A673 (cell line): ENCODE data around the gene MRPL24. TPM values are rescaled to one million over a fixed set of nuclear protein-coding genes. Genes with fewer than 3 reads are reported as not detected.

Experiments
- BruUV-seq: library from RNA; stranded (reverse); fragments of 400-500 nt; replicated peaks from 2 replicates; lab custom pipeline; 2021; lab: Mats Ljungman, UMichigan
- CTCF ChIA-PET: fragments of 300-600 bp; sonication (Branson Sonifier 250); formaldehyde crosslinking; loops from one replicate; lab custom pipeline; 2022; ENCODE audit warnings: antibody characterized with exemption; lab: Charles Lee
- POLR2A ChIA-PET: fragments of 300-600 bp; sonication (Branson Sonifier 250); formaldehyde crosslinking; loops from one replicate; lab custom pipeline; 2022; ENCODE audit warnings: antibody characterized with exemption; ENCODE audit not compliant: low non-redundant PET; lab: Charles Lee
- DNase-seq: peaks from one replicate; pipeline ENCODE4 v3.0.0-alpha.2; 2015; ENCODE audit warnings: low spot score
- H3K27ac ChIP-seq: fragments of 200-600 bp; sonication (generic); 2 replicates; pipeline ENCODE4 v1.5.1; 2016; ENCODE audit warnings: mixed run types, low read depth, mild to moderate bottlenecking, mixed read lengths, antibody characterized with exemption, low read length; ENCODE audit not compliant: poor library complexity, severe bottlenecking
- H3K27me3 ChIP-seq: fragments of 200-600 bp; sonication (generic); replicated peaks from 2 replicates; pipeline ENCODE4 v1.6.1; 2017; ENCODE audit warnings: mixed run types, low read depth, mild to moderate bottlenecking, mixed read lengths, antibody characterized with exemption, low read length; ENCODE audit not compliant: insufficient read depth, poor library complexity
- H3K36me3 ChIP-seq: fragments of 200-600 bp; sonication (generic); 2 replicates; pipeline ENCODE4 v1.6.1; 2016; ENCODE audit warnings: mixed run types, mild to moderate bottlenecking, mixed read lengths, antibody characterized with exemption, low read length; ENCODE audit not compliant: insufficient read depth, poor library complexity, severe bottlenecking
- H3K4me1 ChIP-seq: fragments of 200-600 bp; sonication (generic); 2 replicates; pipeline ENCODE4 v1.6.1; 2017; ENCODE audit warnings: mixed run types, mild to moderate bottlenecking, mixed read lengths, antibody characterized with exemption, low read length; ENCODE audit not compliant: insufficient read depth, poor library complexity, severe bottlenecking
- H3K4me3 ChIP-seq: fragments of 200-600 bp; sonication (generic); 2 replicates; pipeline ENCODE4 v1.5.1; 2016; ENCODE audit warnings: low read depth, mixed run types, mild to moderate bottlenecking, mixed read lengths, low read length; ENCODE audit not compliant: poor library complexity, severe bottlenecking
- H3K9me3 ChIP-seq: fragments of 200-600 bp; sonication (generic); 2 replicates; pipeline ENCODE4 v1.6.1; 2016; ENCODE audit warnings: mixed run types, low read depth, mild to moderate bottlenecking, mixed read lengths, antibody characterized with exemption, low read length; ENCODE audit not compliant: poor library complexity, severe bottlenecking
- CTCF ChIP-seq: fragments of 300-800, 200-600 bp; sonication (generic); conservative IDR thresholded peaks from 2 replicates; pipeline ENCODE4 v1.5.1; 2017; ENCODE audit warnings: low read depth, mild to moderate bottlenecking, antibody characterized with exemption, low read length, moderate library complexity, mixed read lengths
- EZH2 ChIP-seq: fragments of 200-600 bp; sonication (generic); IDR thresholded peaks from 2 replicates; pipeline ENCODE4 v1.6.1; 2017; ENCODE audit warnings: borderline replicate concordance, low read depth, mild to moderate bottlenecking, mixed read lengths, antibody characterized with exemption, low read length; ENCODE audit not compliant: poor library complexity, severe bottlenecking
- intact Hi-C: fragments of 100-400 bp; cut with micrococcal nuclease; formaldehyde crosslinking; loops from one replicate; pipeline ENCODE4 v1.10.0; 2022; ENCODE audit not compliant: unreplicated experiment
- total RNA-seq: library from RNA; stranded (reverse); gene quantifications from 2 replicates; pipeline ENCODE4 v1.2.3, GENCODE V29; 2021

The MRPL24 gene
- total RNA-seq, 1 experiment from 2014 or later: 85.7 TPM

GRCh38 chr1:156745881-156746280, 5.0 kb upstream of the MRPL24 start:
- peaks cover 40% of the 10 kb centered on the region for H3K36me3 ChIP-seq
- DNase-seq: no peak
- no TSS peak for BruUV-seq
- peak overlapping the region; percentile 90 for H3K27ac ChIP-seq
- peaks cover 39% of the 10 kb centered on the region for H3K4me1 ChIP-seq
- intact Hi-C loops: no loop called here
- no peaks in the 10 kb centered on the region for H3K9me3 ChIP-seq
- ChIA-PET CTCF (no interaction called here), POLR2A (no interaction called here)
- peak overlapping the region; percentile 92 for H3K4me3 ChIP-seq
- no peak for TF ChIP-seq EZH2
- TF ChIP-seq CTCF: no peak
- no peaks in the 10 kb centered on the region for H3K27me3 ChIP-seq

- no peak for DNase-seq
- Histone ChIP-seq H3K27me3 (no peaks in the 10 kb centered on the region), H3K27ac (peak overlapping the region; percentile 90), H3K9me3 (no peaks in the 10 kb centered on the region), H3K36me3 (peaks cover 40% of the 10 kb centered on the region), H3K4me3 (no peak overlapping the region), H3K4me1 (peaks cover 45% of the 10 kb centered on the region)
- TF ChIP-seq CTCF (no peak), EZH2 (no peak)
- intact Hi-C loops: no loop called here
- CTCF ChIA-PET: no interaction called here
- POLR2A ChIA-PET: no interaction called here
- BruUV-seq: no TSS peak
Measured at GRCh38 chr1:156744786-156745419, 4.0 kb upstream of the MRPL24 start.

- Histone ChIP-seq H3K9me3 (no peaks in the 10 kb centered on the region), H3K4me1 (peaks cover 44% of the 10 kb centered on the region), H3K4me3 (no peak overlapping the region), H3K27me3 (no peaks in the 10 kb centered on the region), H3K36me3 (peaks cover 40% of the 10 kb centered on the region), H3K27ac (no peak overlapping the region)
- DNase-seq: no peak
- intact Hi-C loops: no loop called here
- no TSS peak for BruUV-seq
- TF ChIP-seq CTCF (no peak), EZH2 (no peak)
- POLR2A ChIA-PET: no interaction called here
- CTCF ChIA-PET: no interaction called here
Measured at GRCh38 chr1:156744344-156744743, 3.5 kb upstream of the MRPL24 start.
